ENCODE results near the gene HOXA13. TPM values are rescaled to one million over a fixed set of nuclear protein-coding genes. Genes with fewer than 3 reads are reported as not detected.

The HOXA13 gene
- total RNA-seq, 2 experiments from 2014 or later = 0.32 to 0.54 TPM

GRCh38 chr7:27248427-27248806 lies 48.5 kb upstream of the HOXA13 start:
- H3K36me3 ChIP-seq (ENCODE audit: insufficient read depth, low read length) = no peaks in the 10 kb centered on the region
- no TSS peak for BruUV-seq (replicated peaks)
- H3K27ac ChIP-seq (ENCODE audit: low read depth, low read length, poor library complexity, severe bottlenecking) = no peak overlapping the region
- H3K4me3 ChIP-seq (ENCODE audit: low read depth, low read length, poor library complexity, severe bottlenecking) = no peak overlapping the region
- TF ChIP-seq CTCF (conservative IDR thresholded peaks at IDR 0.05; ENCODE audit: low read length) = no peak
- TF ChIP-seq EZH2phosphoT487 (IDR thresholded peaks at IDR 0.05; ENCODE audit: borderline replicate concordance, low read depth, low read length) = no peak
- intact Hi-C loops (cut with micrococcal nuclease; ENCODE audit: unreplicated experiment) = no loop called here
- H3K9me3 ChIP-seq (ENCODE audit: low read length) = no peaks in the 10 kb centered on the region
- H3K9me2 ChIP-seq (ENCODE audit: insufficient read depth, low read length) = no peaks in the 10 kb centered on the region
- ChIA-PET POLR2A (no interaction called here), CTCF (ENCODE audit: unreplicated experiment) (no interaction called here)
- no peak overlapping the region for H3K4me2 ChIP-seq (ENCODE audit: low read length)
- no peak for DNase-seq (ENCODE audit: low spot score)
- no peaks in the 10 kb centered on the region for H3K4me1 ChIP-seq (ENCODE audit: insufficient read depth, low read length, poor library complexity, severe bottlenecking)
- H4K20me1 ChIP-seq (ENCODE audit: insufficient read depth, low read length) = no peaks in the 10 kb centered on the region
- H2AFZ ChIP-seq (ENCODE audit: low read length) = no peak overlapping the region
- H3K79me2 ChIP-seq (ENCODE audit: insufficient read depth, low read depth, low read length) = no peaks in the 10 kb centered on the region

GRCh38 chr7:27247452-27248426 lies 47.8 kb upstream of the HOXA13 start:
- Histone ChIP-seq H4K20me1 (ENCODE audit: insufficient read depth, low read length) (no peaks in the 10 kb centered on the region), H3K4me1 (ENCODE audit: insufficient read depth, low read length, poor library complexity, severe bottlenecking) (no peaks in the 10 kb centered on the region), H3K4me2 (ENCODE audit: low read length) (no peak overlapping the region), H3K9me2 (ENCODE audit: insufficient read depth, low read length) (no peaks in the 10 kb centered on the region), H3K4me3 (ENCODE audit: low read depth, low read length, poor library complexity, severe bottlenecking) (no peak overlapping the region), H3K79me2 (ENCODE audit: insufficient read depth, low read depth, low read length) (no peaks in the 10 kb centered on the region), H3K27ac (ENCODE audit: low read depth, low read length, poor library complexity, severe bottlenecking) (no peak overlapping the region), H3K9me3 (ENCODE audit: low read length) (no peaks in the 10 kb centered on the region), H3K36me3 (ENCODE audit: insufficient read depth, low read length) (no peaks in the 10 kb centered on the region), H2AFZ (ENCODE audit: low read length) (no peak overlapping the region)
- ChIA-PET POLR2A (no interaction called here), CTCF (ENCODE audit: unreplicated experiment) (no interaction called here)
- intact Hi-C loops (cut with micrococcal nuclease; ENCODE audit: unreplicated experiment) = no loop called here
- TF ChIP-seq CTCF (conservative IDR thresholded peaks at IDR 0.05; ENCODE audit: low read length) (no peak), EZH2phosphoT487 (IDR thresholded peaks at IDR 0.05; ENCODE audit: borderline replicate concordance, low read depth, low read length) (no peak)
- DNase-seq (ENCODE audit: low spot score) = no peak
- no TSS peak for BruUV-seq (replicated peaks)

GRCh38 chr7:27247000-27247399 lies 47.1 kb upstream of the HOXA13 start:
- H3K4me2 ChIP-seq (ENCODE audit: low read length) = no peak overlapping the region
- no peaks in the 10 kb centered on the region for H3K36me3 ChIP-seq (ENCODE audit: insufficient read depth, low read length)
- no peak for DNase-seq (ENCODE audit: low spot score)
- intact Hi-C loops (cut with micrococcal nuclease; ENCODE audit: unreplicated experiment) = no loop called here
- no peaks in the 10 kb centered on the region for H4K20me1 ChIP-seq (ENCODE audit: insufficient read depth, low read length)
- ChIA-PET CTCF (ENCODE audit: unreplicated experiment) (no interaction called here), POLR2A (no interaction called here)
- no peak overlapping the region for H2AFZ ChIP-seq (ENCODE audit: low read length)
- BruUV-seq (replicated peaks) = no TSS peak
- no peaks in the 10 kb centered on the region for H3K4me1 ChIP-seq (ENCODE audit: insufficient read depth, low read length, poor library complexity, severe bottlenecking)
- no peak for TF ChIP-seq CTCF (conservative IDR thresholded peaks at IDR 0.05; ENCODE audit: low read length)
- TF ChIP-seq EZH2phosphoT487 (IDR thresholded peaks at IDR 0.05; ENCODE audit: borderline replicate concordance, low read depth, low read length) = no peak
- H3K9me2 ChIP-seq (ENCODE audit: insufficient read depth, low read length) = no peaks in the 10 kb centered on the region
- H3K4me3 ChIP-seq (ENCODE audit: low read depth, low read length, poor library complexity, severe bottlenecking) = no peak overlapping the region
- no peak overlapping the region for H3K27ac ChIP-seq (ENCODE audit: low read depth, low read length, poor library complexity, severe bottlenecking)
- no peaks in the 10 kb centered on the region for H3K79me2 ChIP-seq (ENCODE audit: insufficient read depth, low read depth, low read length)
- no peaks in the 10 kb centered on the region for H3K9me3 ChIP-seq (ENCODE audit: low read length)

All from OCI-LY7 (cell line).